ENCODE data around the gene CUBN.
"Not testable (repeated sequence)": the region's sequence is repeated elsewhere in the genome, so short reads cannot be mapped to it uniquely, and the experiment has no call there.

The CUBN gene

DNA sequence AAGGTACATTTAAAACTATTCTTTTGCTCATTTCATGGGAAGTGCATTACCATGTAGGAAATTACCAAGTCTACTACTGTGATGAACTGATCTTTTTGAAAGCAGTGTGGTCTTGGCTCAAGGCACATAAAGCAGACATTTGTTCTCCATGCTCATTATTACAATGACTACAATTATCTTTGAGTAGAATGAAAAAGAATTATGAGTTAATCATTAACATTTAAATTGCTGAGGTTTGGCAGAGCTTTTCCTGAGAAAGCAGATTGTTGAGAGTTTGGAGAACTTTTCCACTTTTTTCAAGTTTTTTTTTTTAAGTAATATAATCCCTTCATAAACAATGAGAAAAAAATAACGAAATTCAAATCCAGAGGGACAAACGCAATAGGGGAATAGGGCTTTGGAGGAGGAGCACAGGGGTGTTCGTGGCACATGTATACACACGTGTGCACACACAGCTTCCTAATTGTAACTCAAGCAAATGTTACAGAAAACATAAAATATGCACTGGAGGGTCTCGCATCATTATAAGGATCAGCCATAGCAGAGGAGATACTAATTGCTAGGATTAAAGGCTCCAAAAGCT is 8.9 kb upstream of the CUBN start:
- DNase-seq: no peak

GRCh38 chr10:17134737-17135260 is 5.2 kb upstream of the CUBN start:
- DNase-seq: no peak

DNA sequence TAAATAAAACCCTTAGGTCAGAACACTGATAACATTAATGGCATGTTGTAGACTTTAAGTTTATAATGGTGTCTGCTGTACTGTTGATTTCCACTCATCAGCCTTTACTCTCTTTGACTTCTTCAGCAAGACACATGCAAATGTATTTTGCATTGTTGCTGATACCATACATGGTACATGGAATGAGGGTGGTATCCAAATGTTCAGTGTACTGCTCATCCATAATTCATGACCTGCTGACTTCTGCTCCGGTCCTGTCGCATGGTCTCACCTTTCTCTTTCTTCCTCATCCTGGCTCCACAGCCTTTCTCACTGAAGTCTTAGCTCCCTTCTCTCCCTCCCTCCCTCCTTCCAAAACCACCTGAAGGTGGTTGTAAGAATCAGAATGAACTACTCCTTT is 4.7 kb upstream of the CUBN start:
- no peak for DNase-seq

GRCh38 chr10:17128261-17128660 is 1.4 kb downstream of the CUBN start:
- DNase-seq: no peak

GRCh38 chr10:17126327-17126726 is 3.3 kb downstream of the CUBN start:
- no peak for DNase-seq

GRCh38 chr10:17125206-17125893 is 4.3 kb downstream of the CUBN start:
- no peak for DNase-seq

DNA sequence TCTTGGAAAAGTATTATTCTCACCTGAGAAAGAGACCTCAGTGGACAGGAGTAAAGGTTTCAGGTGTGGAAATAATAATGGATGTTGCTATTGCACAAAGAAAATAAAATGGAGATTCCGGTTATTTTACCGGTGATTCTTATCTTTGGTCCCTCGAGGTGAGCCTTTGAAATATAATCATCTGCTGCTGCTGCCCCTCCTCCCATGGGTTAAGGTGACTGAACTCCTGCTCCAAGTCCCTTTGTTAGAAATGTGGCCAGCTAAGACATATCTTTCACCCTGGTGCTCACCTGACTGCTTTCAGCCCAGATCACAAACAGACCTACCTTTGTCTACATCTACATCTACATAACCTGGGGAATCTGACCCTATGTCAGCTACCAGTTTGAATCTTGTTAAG is 5.7 kb downstream of the CUBN start:
- DNase-seq: no peak

- no peak for DNase-seq
Measured at GRCh38 chr10:17122726-17123661, 6.6 kb downstream of the CUBN start.

GRCh38 chr10:17122052-17122451 is 7.6 kb downstream of the CUBN start:
- DNase-seq: no peak

DNA sequence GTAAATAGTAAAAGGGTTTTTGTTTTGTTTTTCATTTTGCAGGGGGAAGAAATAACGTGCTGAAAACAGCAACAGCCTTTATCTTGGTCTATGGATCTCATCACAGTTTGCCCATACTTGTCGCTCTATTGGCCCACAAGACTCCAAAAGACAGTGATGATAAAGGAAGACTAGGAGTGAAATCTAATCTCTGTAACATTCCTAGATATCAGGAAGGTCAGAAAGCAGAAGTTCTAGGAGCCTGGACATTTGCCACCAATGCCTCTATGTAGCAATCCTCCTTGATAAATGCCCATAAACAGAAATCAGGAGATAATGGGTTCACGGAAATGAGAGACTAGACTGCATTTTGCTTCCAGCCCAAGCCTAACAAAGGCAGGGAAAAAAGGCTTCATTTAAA is 8.9 kb downstream of the CUBN start:
- no peak for DNase-seq

DNA sequence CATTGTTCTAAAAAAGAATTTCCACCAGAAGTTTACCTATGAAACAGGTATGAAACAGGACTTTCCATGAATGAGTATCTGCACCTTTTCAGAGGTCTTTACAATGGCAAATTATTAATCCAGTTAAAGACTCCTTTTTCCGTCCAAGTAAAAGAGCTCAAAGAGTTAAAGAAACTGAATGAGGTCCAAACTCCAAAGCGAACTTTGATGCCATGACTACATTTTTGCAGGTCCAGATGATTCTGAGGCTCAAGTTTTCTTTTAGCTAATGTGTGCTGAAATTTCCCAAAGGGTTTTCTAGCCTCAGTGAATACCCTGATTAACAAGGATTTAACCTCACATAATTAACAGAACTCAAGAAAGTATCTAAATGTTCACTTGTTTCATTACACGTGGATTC is 9.8 kb downstream of the CUBN start:
- DNase-seq: no peak

GRCh38 chr10:17116193-17116592 is 13.4 kb downstream of the CUBN start:
- no peak for DNase-seq

DNA sequence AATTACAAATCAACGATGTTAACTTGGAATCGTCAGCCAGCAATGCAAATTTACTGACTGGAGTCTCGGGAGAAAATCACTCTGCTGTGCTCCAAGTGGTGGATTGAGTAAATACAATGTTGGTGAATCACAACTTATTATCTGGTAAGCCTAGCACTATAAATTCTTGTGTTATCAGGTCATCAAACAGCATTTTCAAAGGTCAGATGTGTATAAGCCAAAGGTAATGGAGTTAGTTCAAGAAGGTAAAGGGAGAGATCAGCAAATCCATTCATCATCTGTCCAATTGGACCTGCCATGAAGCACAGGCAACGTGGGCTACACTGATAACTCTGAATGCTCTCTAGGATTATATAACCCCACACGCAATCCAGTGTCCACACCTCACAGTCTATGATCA is 13.9 kb downstream of the CUBN start:
- no peak for DNase-seq

DNA sequence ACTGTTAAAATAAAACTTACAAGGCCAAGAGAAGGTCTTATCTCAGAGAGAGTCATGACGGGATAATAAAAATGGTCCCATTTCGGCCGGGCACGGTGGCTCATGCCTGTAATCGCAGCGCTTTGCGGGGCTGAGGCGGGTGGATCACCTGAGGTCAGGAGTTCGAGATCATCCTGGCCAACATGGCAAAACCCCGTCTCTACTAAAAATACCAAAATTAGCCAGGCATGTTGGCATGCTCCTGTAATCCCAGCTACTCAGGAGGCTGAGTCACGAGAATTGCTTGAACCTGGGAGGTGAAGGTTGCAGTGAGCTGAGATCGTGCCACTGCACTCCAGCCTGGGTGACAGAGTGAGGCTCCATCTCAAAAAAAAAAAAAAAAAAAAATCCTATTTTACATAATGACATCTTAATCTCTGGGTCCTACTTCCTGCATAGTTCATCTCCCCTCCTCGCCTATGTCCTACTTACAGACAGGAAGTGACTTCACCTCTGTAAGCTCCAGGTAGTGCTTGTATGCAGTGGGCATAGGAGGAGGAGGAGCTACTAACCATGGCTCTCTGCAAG is 14.7 kb downstream of the CUBN start:
- not testable (repeated sequence) for DNase-seq

DNA sequence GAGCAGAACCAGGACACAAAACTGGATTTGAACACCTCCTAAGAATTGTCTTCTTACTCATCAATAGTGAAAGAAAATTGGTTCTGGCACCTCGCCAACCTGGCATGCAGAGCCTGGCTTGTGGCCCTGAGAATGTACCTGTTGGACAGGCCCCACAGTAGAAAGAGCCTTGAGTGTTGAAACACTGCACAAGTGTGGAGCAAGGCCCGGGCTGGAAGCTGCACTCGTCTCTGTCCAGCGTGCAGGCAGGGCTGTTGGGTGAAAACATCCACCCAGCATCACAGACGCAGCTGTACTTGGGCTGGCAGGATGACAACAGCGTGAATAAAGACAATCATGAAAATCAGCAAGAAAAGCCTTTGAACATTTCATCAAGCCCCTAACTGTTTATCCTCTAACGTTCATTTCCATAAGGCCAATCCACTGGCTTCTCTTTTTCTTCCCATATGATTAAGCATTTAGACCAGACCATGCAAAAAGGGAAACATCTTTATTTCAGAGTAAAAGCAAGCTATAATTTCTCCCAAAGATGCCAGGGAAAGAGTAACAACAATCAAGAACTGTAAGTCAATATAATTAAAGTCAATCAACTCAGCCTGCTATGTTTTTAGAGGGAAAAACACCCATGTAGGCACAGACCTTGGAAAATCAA is 15.6 kb downstream of the CUBN start:
- DNase-seq: peak; percentile 51

GRCh38 chr10:17113346-17113745 is 16.3 kb downstream of the CUBN start:
- no peak for DNase-seq

- no peak for DNase-seq
Measured at GRCh38 chr10:17112566-17112965, 17.0 kb downstream of the CUBN start.

DNA sequence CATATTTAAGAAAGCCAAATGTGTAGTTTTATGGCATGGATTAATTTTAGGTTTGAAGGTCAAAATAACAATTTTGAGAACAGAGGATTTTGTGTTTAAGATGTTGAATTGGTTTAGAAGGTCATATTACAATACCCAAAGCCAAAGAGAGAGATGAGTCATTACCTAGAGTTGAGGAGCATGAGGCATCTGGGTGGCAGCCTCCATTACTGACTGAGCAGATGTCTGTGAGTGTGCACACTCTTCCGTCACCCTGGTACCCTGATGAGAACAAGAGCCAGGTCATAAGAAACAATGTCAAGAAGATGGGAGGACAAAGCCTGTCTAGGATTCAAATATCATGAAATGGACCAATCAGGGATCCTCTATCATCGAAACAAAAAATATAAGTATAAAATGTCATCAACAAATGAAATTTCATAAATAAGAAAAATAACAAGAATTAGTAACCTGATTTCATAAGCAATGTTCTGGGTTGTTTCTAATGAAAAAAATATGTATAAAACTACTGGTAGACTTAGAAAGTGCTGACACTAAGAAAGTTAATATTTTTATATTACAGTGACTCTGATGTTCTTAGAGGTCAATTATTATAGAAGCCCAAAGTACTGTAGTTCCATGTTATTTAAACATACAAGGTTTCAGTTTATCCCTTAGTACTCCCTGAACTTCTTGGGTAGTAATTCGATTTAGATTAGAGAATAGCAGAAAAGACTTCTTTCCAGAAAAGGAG is 20.0 kb downstream of the CUBN start:
- DNase-seq: no peak

DNA sequence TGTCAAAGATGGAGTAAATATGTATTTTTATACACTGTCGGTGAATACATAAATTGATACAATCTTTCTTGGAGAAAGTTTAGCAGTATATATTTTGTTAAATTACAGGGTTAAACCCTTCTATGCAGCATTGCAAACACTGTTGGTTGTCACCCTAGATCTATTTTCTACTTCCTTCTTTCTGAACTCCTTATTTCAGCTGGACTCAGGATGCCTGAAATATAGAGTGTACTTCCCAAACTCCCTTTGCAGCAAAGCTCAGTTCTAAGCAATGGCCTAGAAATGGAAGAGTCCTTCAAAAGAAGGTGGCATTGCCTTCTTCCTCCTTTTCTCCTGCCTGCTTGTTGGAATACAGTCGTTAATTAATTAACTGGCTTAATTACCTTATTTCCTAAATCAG is 20.6 kb downstream of the CUBN start:
- no peak for DNase-seq

DNA sequence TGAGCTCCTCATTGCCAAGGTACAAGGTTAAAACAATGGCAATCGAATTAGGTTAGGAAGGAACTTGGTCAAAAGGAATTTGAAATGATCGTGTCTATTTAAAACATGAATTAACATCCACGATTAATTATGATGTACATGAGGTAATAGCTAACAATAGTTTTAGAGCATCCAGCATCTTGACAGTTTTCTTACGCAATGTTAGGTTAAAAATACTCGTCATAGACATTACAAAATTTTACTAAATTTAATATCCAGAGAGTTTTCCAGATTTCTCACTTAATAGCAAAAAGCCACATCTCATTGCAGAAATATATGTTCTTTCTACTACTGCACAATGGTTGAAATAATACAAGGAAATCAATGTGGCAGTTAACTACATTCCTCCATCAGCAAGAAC is 22.6 kb downstream of the CUBN start:
- no peak for DNase-seq

DNA sequence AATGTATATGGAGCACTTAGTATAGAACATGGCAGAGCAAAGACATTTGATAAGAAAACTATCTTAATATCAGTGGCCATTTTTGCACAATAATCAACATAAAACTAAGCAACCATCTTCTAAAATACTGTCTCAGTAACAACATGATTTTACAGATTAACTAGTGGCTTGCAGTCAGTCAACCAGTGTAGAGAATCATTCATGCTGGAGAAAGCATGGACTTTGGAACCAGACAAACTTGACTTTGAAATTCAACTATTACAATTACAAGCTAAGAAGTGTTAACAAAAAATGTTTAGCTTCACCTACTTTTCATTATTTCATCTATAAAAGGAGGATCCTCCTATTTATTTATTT is 27.7 kb downstream of the CUBN start:
- DNase-seq: no peak

DNA sequence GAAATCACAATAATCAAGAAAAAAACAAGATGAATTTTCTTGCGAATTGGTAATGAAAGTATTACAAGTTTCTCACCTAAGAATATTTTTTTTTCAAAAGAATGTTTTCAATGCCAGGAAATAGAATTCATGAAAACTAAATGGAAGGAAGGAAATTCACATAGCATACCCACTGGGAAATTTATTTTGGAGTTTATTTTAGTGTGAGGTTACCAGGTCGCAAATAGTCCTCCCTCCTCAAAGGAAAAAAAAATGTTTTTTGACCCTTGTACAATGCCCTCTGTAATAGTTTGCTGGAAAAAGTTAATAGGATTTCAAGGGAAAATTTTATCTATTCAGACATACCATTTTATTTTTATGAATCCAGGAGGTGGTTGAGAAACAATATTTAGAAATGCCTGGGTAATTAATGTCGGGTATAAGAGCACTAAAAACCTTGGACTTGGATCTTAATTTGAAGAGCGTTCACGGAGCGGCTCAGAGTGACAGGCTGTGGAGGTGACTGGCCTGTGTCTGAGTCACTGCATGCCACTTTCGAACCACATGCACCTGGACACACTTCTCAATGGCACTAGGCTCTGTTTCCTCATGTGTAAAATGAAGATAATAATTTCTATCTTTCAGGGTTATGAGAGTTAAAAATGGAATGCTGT is 28.2 kb downstream of the CUBN start:
- no peak for DNase-seq
